Mucosa of stomach (tissue), 1 donor: ENCODE measurements around the gene BAZ1B.
"Not testable (repeated sequence)": the region's sequence is repeated elsewhere in the genome, so short reads cannot be mapped to it uniquely, and the experiment has no call there.

Source experiments
- H3K27me3 ChIP-seq: one replicate; pipeline ENCODE4 v1.7.0; 2013; ENCODE audit warnings: mild to moderate bottlenecking, low read length; ENCODE audit not compliant: control insufficient read depth, insufficient read depth
- H3K36me3 ChIP-seq: one replicate; pipeline ENCODE4 v1.7.0; 2013; ENCODE audit warnings: low read length; ENCODE audit not compliant: control insufficient read depth, insufficient read depth
- H3K4me1 ChIP-seq: one replicate; pipeline ENCODE4 v1.7.0; 2013; ENCODE audit warnings: mild to moderate bottlenecking, low read length; ENCODE audit not compliant: control insufficient read depth, insufficient read depth
- H3K4me3 ChIP-seq: one replicate; pipeline ENCODE4 v1.7.0; 2013; ENCODE audit warnings: low read length
- H3K9ac ChIP-seq: one replicate; pipeline ENCODE4 v1.7.0; 2013; ENCODE audit warnings: mild to moderate bottlenecking, low read length, moderate library complexity
- H3K9me3 ChIP-seq: one replicate; pipeline ENCODE4 v1.7.0; 2013; ENCODE audit warnings: mild to moderate bottlenecking, low read length, moderate library complexity; ENCODE audit not compliant: control insufficient read depth
- donor health status: Pancreatic carcinoma.

The BAZ1B gene

GRCh38 chr7:73517241-73517995 lies 4.7 kb downstream of the BAZ1B start:
- Histone ChIP-seq H3K36me3 (no peaks in the 10 kb centered on the region), H3K9ac (no peak overlapping the region), H3K4me3 (no peak overlapping the region), H3K27me3 (no peaks in the 10 kb centered on the region), H3K4me1 (peaks cover 9% of the 10 kb centered on the region), H3K9me3 (no peaks in the 10 kb centered on the region)

- Histone ChIP-seq H3K9me3 (no peaks in the 10 kb centered on the region), H3K36me3 (no peaks in the 10 kb centered on the region), H3K4me1 (peaks cover 4% of the 10 kb centered on the region)
These were observed 6.9 kb downstream of the BAZ1B start for GRCh38 chr7:73515178-73515577.

GRCh38 chr7:73512018-73512780 lies 9.9 kb downstream of the BAZ1B start:
- Histone ChIP-seq H3K9me3 (no peaks in the 10 kb centered on the region), H3K4me1 (no peaks in the 10 kb centered on the region), H3K36me3 (no peaks in the 10 kb centered on the region), H3K27me3 (no peaks in the 10 kb centered on the region), H3K4me3 (no peak overlapping the region), H3K9ac (no peak overlapping the region)

More at GRCh38 chr7:73515178-73515577, 6.9 kb downstream of the BAZ1B start:
- no peak overlapping the region for H3K4me3 ChIP-seq
- no peak overlapping the region for H3K9ac ChIP-seq
- H3K27me3 ChIP-seq: no peaks in the 10 kb centered on the region

GRCh38 chr7:73509463-73509862 lies 12.6 kb downstream of the BAZ1B start:
- H3K9ac ChIP-seq: no peak overlapping the region
- H3K4me3 ChIP-seq: no peak overlapping the region
- no peaks in the 10 kb centered on the region for H3K9me3 ChIP-seq
- no peaks in the 10 kb centered on the region for H3K36me3 ChIP-seq
- no peaks in the 10 kb centered on the region for H3K27me3 ChIP-seq
- no peaks in the 10 kb centered on the region for H3K4me1 ChIP-seq

GRCh38 chr7:73507556-73507955 lies 14.5 kb downstream of the BAZ1B start:
- no peaks in the 10 kb centered on the region for H3K9me3 ChIP-seq
- H3K4me1 ChIP-seq: no peaks in the 10 kb centered on the region
- no peak overlapping the region for H3K9ac ChIP-seq
- no peak overlapping the region for H3K4me3 ChIP-seq
- no peaks in the 10 kb centered on the region for H3K27me3 ChIP-seq
- H3K36me3 ChIP-seq: no peaks in the 10 kb centered on the region

- Histone ChIP-seq H3K9ac (no peak overlapping the region), H3K9me3 (no peaks in the 10 kb centered on the region), H3K36me3 (no peaks in the 10 kb centered on the region), H3K27me3 (no peaks in the 10 kb centered on the region), H3K4me3 (no peak overlapping the region), H3K4me1 (no peaks in the 10 kb centered on the region)
These were observed 17.2 kb downstream of the BAZ1B start for GRCh38 chr7:73504920-73505319.

- Histone ChIP-seq H3K36me3 (no peaks in the 10 kb centered on the region), H3K4me1 (no peaks in the 10 kb centered on the region), H3K9me3 (no peaks in the 10 kb centered on the region)
These were observed 18.1 kb downstream of the BAZ1B start for GRCh38 chr7:73504017-73504416.

GRCh38 chr7:73503229-73503628 lies 18.9 kb downstream of the BAZ1B start:
- no peaks in the 10 kb centered on the region for H3K36me3 ChIP-seq

More at GRCh38 chr7:73504017-73504416, 18.1 kb downstream of the BAZ1B start:
- H3K4me3 ChIP-seq: no peak overlapping the region
- no peaks in the 10 kb centered on the region for H3K27me3 ChIP-seq
- no peak overlapping the region for H3K9ac ChIP-seq

GRCh38 chr7:73496626-73497025 lies 25.5 kb downstream of the BAZ1B start:
- Histone ChIP-seq H3K4me3 (no peak overlapping the region), H3K4me1 (no peaks in the 10 kb centered on the region), H3K27me3 (no peaks in the 10 kb centered on the region), H3K9ac (no peak overlapping the region), H3K9me3 (no peaks in the 10 kb centered on the region), H3K36me3 (peaks cover 5% of the 10 kb centered on the region)

More at GRCh38 chr7:73503229-73503628, 18.9 kb downstream of the BAZ1B start:
- Histone ChIP-seq H3K9ac (no peak overlapping the region), H3K27me3 (no peaks in the 10 kb centered on the region), H3K4me1 (no peaks in the 10 kb centered on the region), H3K9me3 (no peaks in the 10 kb centered on the region), H3K4me3 (no peak overlapping the region)

GRCh38 chr7:73495507-73495906 lies 26.6 kb downstream of the BAZ1B start:
- not testable (repeated sequence) for H3K4me1 ChIP-seq, H3K9me3 ChIP-seq, H3K9ac ChIP-seq, H3K27me3 ChIP-seq, H3K36me3 ChIP-seq, H3K4me3 ChIP-seq

- no peak overlapping the region for H3K4me3 ChIP-seq
- no peaks in the 10 kb centered on the region for H3K9me3 ChIP-seq
- no peaks in the 10 kb centered on the region for H3K27me3 ChIP-seq
- no peaks in the 10 kb centered on the region for H3K4me1 ChIP-seq
- H3K36me3 ChIP-seq: peaks cover 5% of the 10 kb centered on the region
- H3K9ac ChIP-seq: no peak overlapping the region
These were observed 32.1 kb downstream of the BAZ1B start for GRCh38 chr7:73489976-73490375.

- H3K36me3 ChIP-seq: peaks cover under 1% of the 10 kb centered on the region
- H3K9ac ChIP-seq: no peak overlapping the region
- no peaks in the 10 kb centered on the region for H3K27me3 ChIP-seq
- no peaks in the 10 kb centered on the region for H3K9me3 ChIP-seq
- H3K4me3 ChIP-seq: no peak overlapping the region
- H3K4me1 ChIP-seq: no peaks in the 10 kb centered on the region
These were observed 34.6 kb downstream of the BAZ1B start for GRCh38 chr7:73487486-73487885.
